IMR-90 (cell line): ENCODE data around the gene TEX35. TPM values are rescaled to one million over a fixed set of nuclear protein-coding genes. Genes with fewer than 3 reads are reported as not detected.

ENCODE experiments used
- ATAC-seq: fragments of 200-7000 bp; cut with Tn5 transposase; 2 replicates; pipeline ENCODE4 v1.9.1; 2020; ENCODE audit warnings: low read depth, mild to moderate bottlenecking, moderate library complexity
- BruUV-seq: library from RNA; stranded (reverse); fragments of 400-500 nt; replicated peaks from 2 replicates; lab custom pipeline; 2021; lab: Mats Ljungman, UMichigan
- CTCF ChIA-PET: fragments of 300-600 bp; formaldehyde crosslinking; extraction: SDS; loops from one replicate; lab custom pipeline; 2021; ENCODE audit warnings: antibody characterized with exemption; lab: Yijun Ruan, JAX
- POLR2A ChIA-PET: fragments of 300-600 bp; sonication (Branson Sonifier 250); formaldehyde crosslinking; loops from one replicate; lab custom pipeline; 2022; ENCODE audit warnings: antibody characterized with exemption; ENCODE audit not compliant: unreplicated experiment; lab: Charles Lee
- DNase-seq: peaks from one replicate; pipeline ENCODE4 v3.0.0; 2013
- H2AFZ ChIP-seq: replicated peaks from 2 replicates; pipeline ENCODE3; 2013; ENCODE audit warnings: low read length, mild to moderate bottlenecking; ENCODE audit not compliant: poor library complexity
- H2AK5ac ChIP-seq: 2 replicates; pipeline ENCODE4 v1.6.1; 2013; ENCODE audit warnings: low read depth, low read length, inconsistent platforms
- H2AK9ac ChIP-seq: replicated peaks from 2 replicates; pipeline ENCODE3; 2013; ENCODE audit warnings: mild to moderate bottlenecking, low read depth, low read length, moderate library complexity; ENCODE audit not compliant: poor library complexity
- H2BK120ac ChIP-seq: 2 replicates; pipeline ENCODE4 v1.6.1; 2013; ENCODE audit warnings: low read depth, low read length, inconsistent platforms
- H2BK15ac ChIP-seq: 3 replicates; pipeline ENCODE4 v1.6.1; 2013; ENCODE audit warnings: low read depth, low read length, inconsistent platforms
- H2BK20ac ChIP-seq: 2 replicates; pipeline ENCODE4 v1.6.1; 2013; ENCODE audit warnings: low read depth, mild to moderate bottlenecking, inconsistent platforms, low read length, moderate library complexity
- H2BK5ac ChIP-seq: 2 replicates; pipeline ENCODE4 v1.6.1; 2013; ENCODE audit warnings: mild to moderate bottlenecking, low read depth, low read length, inconsistent platforms; ENCODE audit not compliant: poor library complexity, severe bottlenecking
- H3K14ac ChIP-seq: replicated peaks from 2 replicates; pipeline ENCODE4 v1.6.1; 2013; ENCODE audit warnings: low read depth, low read length, inconsistent platforms
- H3K18ac ChIP-seq: 2 replicates; pipeline ENCODE4 v1.6.1; 2013; ENCODE audit warnings: low read depth, low read length, control low read depth
- H3K23ac ChIP-seq: 2 replicates; pipeline ENCODE4 v1.6.1; 2013; ENCODE audit warnings: low read depth, low read length, inconsistent platforms
- H3K27ac ChIP-seq: 2 replicates; pipeline ENCODE4 v1.5.1; 2013; ENCODE audit warnings: mild to moderate bottlenecking, control low read depth, low read length; ENCODE audit not compliant: insufficient read depth
- H3K27me3 ChIP-seq: 2 replicates; pipeline ENCODE4 v1.6.1; 2013; ENCODE audit warnings: low read length; ENCODE audit not compliant: control insufficient read depth, insufficient read depth
- H3K36me3 ChIP-seq: 2 replicates; pipeline ENCODE4 v1.6.1; 2013; ENCODE audit warnings: low read length, mixed read lengths; ENCODE audit not compliant: control insufficient read depth, insufficient read depth
- H3K4ac ChIP-seq: 2 replicates; pipeline ENCODE4 v1.6.1; 2013; ENCODE audit warnings: low read depth, low read length, inconsistent platforms
- H3K4me1 ChIP-seq: 2 replicates; pipeline ENCODE4 v1.6.1; 2013; ENCODE audit warnings: low read length, mixed read lengths; ENCODE audit not compliant: control insufficient read depth, insufficient read depth
- H3K4me2 ChIP-seq: 2 replicates; pipeline ENCODE4 v1.6.1; 2013; ENCODE audit warnings: low read depth, mild to moderate bottlenecking, control low read depth, low read length, moderate library complexity
- H3K4me3 ChIP-seq: 2 replicates; pipeline ENCODE4 v1.5.1; 2013; ENCODE audit warnings: low read depth, mild to moderate bottlenecking, control low read depth, low read length, moderate library complexity; ENCODE audit not compliant: insufficient read depth
- H3K56ac ChIP-seq: 2 replicates; pipeline ENCODE4 v1.6.1; 2013; ENCODE audit warnings: low read length, inconsistent platforms; ENCODE audit not compliant: insufficient read depth; ENCODE audit errors: extremely low read depth
- H3K79me1 ChIP-seq, 2 experiments: 2 replicates each; pipeline ENCODE4 v1.6.1; 2013; ENCODE audit warnings: low read length in 2 of 2, inconsistent platforms in 1 of 2, low read depth in 1 of 2
- H3K9ac ChIP-seq: 2 replicates; pipeline ENCODE4 v1.6.1; 2013; ENCODE audit warnings: low read depth, low read length, control low read depth
- H3K9me1 ChIP-seq: 2 replicates; pipeline ENCODE4 v1.6.1; 2013; ENCODE audit warnings: low read length, inconsistent platforms; ENCODE audit not compliant: insufficient read depth
- H3K9me3 ChIP-seq: 2 replicates; pipeline ENCODE4 v1.6.1; 2013; ENCODE audit warnings: low read length; ENCODE audit not compliant: control insufficient read depth, insufficient read depth
- H4K20me1 ChIP-seq: 2 replicates; pipeline ENCODE4 v1.6.1; 2013; ENCODE audit warnings: low read length, inconsistent platforms; ENCODE audit not compliant: insufficient read depth
- H4K5ac ChIP-seq: 2 replicates; pipeline ENCODE4 v1.6.1; 2013; ENCODE audit warnings: mild to moderate bottlenecking, low read depth, low read length, control low read depth
- H4K8ac ChIP-seq, 2 experiments: 2 replicates each; pipeline ENCODE4 v1.6.1; 2013; ENCODE audit warnings: low read depth in 2 of 2, low read length in 2 of 2, control low read depth in 1 of 2, inconsistent platforms in 1 of 2
- H4K91ac ChIP-seq: 2 replicates; pipeline ENCODE4 v1.6.1; 2013; ENCODE audit warnings: low read depth, low read length, inconsistent platforms; ENCODE audit not compliant: insufficient read depth
- BHLHE40 ChIP-seq: fragments of 150-350 bp; IDR thresholded peaks from 2 replicates; pipeline ENCODE4 v1.6.1; 2016; ENCODE audit warnings: mild to moderate bottlenecking, low read depth, low read length
- CHD1 ChIP-seq: IDR thresholded peaks from 2 replicates; pipeline ENCODE4 v1.6.1; 2012; ENCODE audit warnings: low read depth, low read length, improper control_type of control experiment
- FOS ChIP-seq: fragments of 150-350 bp; IDR thresholded peaks from 2 replicates; pipeline ENCODE4 v1.6.1; 2016; ENCODE audit warnings: low read depth, low read length
- MAFK ChIP-seq: IDR thresholded peaks from 2 replicates; pipeline ENCODE4 v1.6.1; 2012; ENCODE audit warnings: low read depth, low read length, improper control_type of control experiment
- MXI1 ChIP-seq: IDR thresholded peaks from 2 replicates; pipeline ENCODE4 v1.6.1; 2012; ENCODE audit warnings: low read depth, mild to moderate bottlenecking, low read length, moderate library complexity, borderline replicate concordance
- NFE2L2 ChIP-seq: fragments of 150-350 bp; IDR thresholded peaks from 2 replicates; pipeline ENCODE4 v1.6.1; 2016; ENCODE audit warnings: low read depth, mild to moderate bottlenecking, low read length
- POLR2A ChIP-seq: IDR thresholded peaks from 2 replicates; pipeline ENCODE4 v1.6.1; 2012; ENCODE audit warnings: mild to moderate bottlenecking, low read depth, low read length
- RAD21 ChIP-seq: IDR thresholded peaks from 2 replicates; pipeline ENCODE4 v1.6.1; 2012; ENCODE audit warnings: low read length, improper control_type of control experiment
- RCOR1 ChIP-seq: IDR thresholded peaks from 2 replicates; pipeline ENCODE4 v1.6.1; 2012; ENCODE audit warnings: mild to moderate bottlenecking, low read length, improper control_type of control experiment; ENCODE audit not compliant: insufficient replicate concordance
- RFX5 ChIP-seq: IDR thresholded peaks from 2 replicates; pipeline ENCODE4 v1.8.0; 2012; ENCODE audit warnings: low read depth, mild to moderate bottlenecking, low read length, moderate library complexity
- SMC3 ChIP-seq: fragments of 150-350 bp; IDR thresholded peaks from 2 replicates; pipeline ENCODE4 v1.6.1; 2016; ENCODE audit warnings: low read depth, mild to moderate bottlenecking, antibody characterized with exemption, low read length, moderate library complexity
- WGBS, 2 experiments: methylation state at CpG; one replicate each; pipeline versions ENCODE4 v1.1.5 to v1.1.7; 2013; ENCODE audit warnings: missing lambda C conversion rate in 2 of 2; ENCODE audit not compliant: insufficient read length in 1 of 2; ENCODE audit errors: extremely low coverage in 2 of 2; 5-methylcytosine and 5-hydroxymethylcytosine counted together
- dilution Hi-C: fragments of 300-500 bp; cut with HindIII; formaldehyde crosslinking; loops from one replicate; pipeline ENCODE4 v1.14.3; 2018; ENCODE audit warnings: low sequenced_read_pairs; ENCODE audit not compliant: unreplicated experiment
- in situ Hi-C: fragments of 300-500 bp; cut with MboI; formaldehyde crosslinking; loops from 3 replicates; pipeline ENCODE4 v1.14.3; 2019; ENCODE audit warnings: low sequenced_read_pairs, inconsistent platforms, mixed read lengths
- intact Hi-C: fragments of 100-400 bp; cut with micrococcal nuclease; formaldehyde crosslinking; loops from 2 replicates; pipeline ENCODE4 v1.10.0; 2022
- polyA plus RNA-seq, 3 experiments: library from polyadenylated mRNA; depleted of rRNA; stranded (reverse); fragments of >200 nt; gene quantifications; 2 replicates each; pipeline ENCODE4 v1.2.3, GENCODE V29; 2012; ENCODE audit warnings: low replicate concordance in 1 of 3
- total RNA-seq: library from RNA; depleted of rRNA; stranded (reverse); fragments of >200 nt; gene quantifications from 2 replicates; pipeline ENCODE4 v1.2.3, GENCODE V29; 2012
- TF ChIP-seq, protein P1 (sequence below): fragments of 150-350 bp; IDR thresholded peaks from 2 replicates; pipeline ENCODE4 v1.6.1; 2017; ENCODE audit warnings: mild to moderate bottlenecking, antibody characterized with exemption, low read length, low read depth
- TF ChIP-seq, protein P2 (sequence below): conservative IDR thresholded peaks from 2 replicates; pipeline ENCODE4 v1.5.1; 2012; ENCODE audit warnings: mild to moderate bottlenecking, low read depth, low read length, improper control_type of control experiment
- TF ChIP-seq, protein P3 (sequence below): fragments of 150-350 bp; IDR thresholded peaks from 2 replicates; pipeline ENCODE4 v1.6.1; 2016; ENCODE audit warnings: low read depth, mild to moderate bottlenecking, low read length, moderate library complexity, borderline replicate concordance

TEX35 gene
- total and polyA plus RNA-seq, 2 of the 4 experiments (the other 2 are of a cell fraction), result 0.05 TPM; not detected in 1

DNA sequence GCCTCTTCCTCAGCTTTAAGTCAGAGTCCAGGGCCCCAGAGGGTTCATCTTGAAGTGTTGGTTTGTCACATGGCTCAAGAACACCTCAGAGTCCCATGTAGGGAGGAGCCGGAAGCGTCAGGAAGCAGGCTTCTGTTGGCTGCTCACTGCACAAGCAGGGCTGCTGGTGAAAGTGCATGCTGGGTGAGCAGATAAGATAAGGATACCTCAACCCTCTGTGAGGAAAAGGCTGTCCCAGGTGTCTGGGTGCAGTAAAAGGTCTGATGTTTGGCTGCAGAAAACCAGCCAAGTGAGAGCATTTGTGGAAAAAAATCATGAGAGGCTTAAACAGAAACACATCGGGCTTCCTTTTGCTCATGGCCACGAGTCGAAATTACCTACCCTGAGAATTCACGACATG lies 6.2 kb upstream of the TEX35 start:
- H3K56ac ChIP-seq, result no peak overlapping the region
- no peaks in the 10 kb centered on the region for H4K20me1 ChIP-seq
- no peak overlapping the region for H3K23ac ChIP-seq
- no peak overlapping the region for H4K91ac ChIP-seq
- no peak overlapping the region for H2AK5ac ChIP-seq
- in situ Hi-C loops (loop anchor here (10.0 kb wide), 1 partner anchor 202 kb away; no protein-coding TSS in a partner anchor), intact Hi-C loops (loop anchor here (10.0 kb wide), 1 partner anchor 482 kb away; no protein-coding TSS in a partner anchor), dilution Hi-C loops (no loop called here)
- peaks cover 5% of the 10 kb centered on the region; the same call in 1 of the 2 replicates for H3K27me3 ChIP-seq
- H3K18ac ChIP-seq, result no peak overlapping the region
- no peak overlapping the region for H4K5ac ChIP-seq
- DNase-seq (no peak), ATAC-seq (no peak)
- 0 out of 2 replicates have a peak, but pooled peaks cover under 1% of the 10 kb centered on the region for H3K9me1 ChIP-seq
- H3K4me2 ChIP-seq, result no peak overlapping the region
- CTCF ChIA-PET, result interaction anchor here (2.7 kb wide), 1 partner anchor 206 kb away, joined by 7 read pairs; no protein-coding TSS in a partner anchor
- H4K8ac ChIP-seq, result no peak overlapping the region
- H3K79me1 ChIP-seq, result no peaks in the 10 kb centered on the region
- no peak overlapping the region for H2BK20ac ChIP-seq
- H2AFZ ChIP-seq, result no peak overlapping the region
- H3K9ac ChIP-seq, result no peak overlapping the region
- WGBS, 2 experiments, result 79% methylated on average over 4 of the region's 6 CpGs; no CpG with 5 or more reads in 1 of the 2 experiments
- TF ChIP-seq SMC3 (no peak), RCOR1 (no peak), MXI1 (no peak), POLR2A (no peak), RAD21 (no peak), FOS (no peak), RFX5 (no peak), BHLHE40 (no peak), MAFK (no peak), NFE2L2 (no peak), CHD1 (no peak)
- TF ChIP-seq, protein P1, sequence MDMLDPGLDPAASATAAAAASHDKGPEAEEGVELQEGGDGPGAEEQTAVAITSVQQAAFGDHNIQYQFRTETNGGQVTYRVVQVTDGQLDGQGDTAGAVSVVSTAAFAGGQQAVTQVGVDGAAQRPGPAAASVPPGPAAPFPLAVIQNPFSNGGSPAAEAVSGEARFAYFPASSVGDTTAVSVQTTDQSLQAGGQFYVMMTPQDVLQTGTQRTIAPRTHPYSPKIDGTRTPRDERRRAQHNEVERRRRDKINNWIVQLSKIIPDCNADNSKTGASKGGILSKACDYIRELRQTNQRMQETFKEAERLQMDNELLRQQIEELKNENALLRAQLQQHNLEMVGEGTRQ, result no peak
- TF ChIP-seq, protein P2, sequence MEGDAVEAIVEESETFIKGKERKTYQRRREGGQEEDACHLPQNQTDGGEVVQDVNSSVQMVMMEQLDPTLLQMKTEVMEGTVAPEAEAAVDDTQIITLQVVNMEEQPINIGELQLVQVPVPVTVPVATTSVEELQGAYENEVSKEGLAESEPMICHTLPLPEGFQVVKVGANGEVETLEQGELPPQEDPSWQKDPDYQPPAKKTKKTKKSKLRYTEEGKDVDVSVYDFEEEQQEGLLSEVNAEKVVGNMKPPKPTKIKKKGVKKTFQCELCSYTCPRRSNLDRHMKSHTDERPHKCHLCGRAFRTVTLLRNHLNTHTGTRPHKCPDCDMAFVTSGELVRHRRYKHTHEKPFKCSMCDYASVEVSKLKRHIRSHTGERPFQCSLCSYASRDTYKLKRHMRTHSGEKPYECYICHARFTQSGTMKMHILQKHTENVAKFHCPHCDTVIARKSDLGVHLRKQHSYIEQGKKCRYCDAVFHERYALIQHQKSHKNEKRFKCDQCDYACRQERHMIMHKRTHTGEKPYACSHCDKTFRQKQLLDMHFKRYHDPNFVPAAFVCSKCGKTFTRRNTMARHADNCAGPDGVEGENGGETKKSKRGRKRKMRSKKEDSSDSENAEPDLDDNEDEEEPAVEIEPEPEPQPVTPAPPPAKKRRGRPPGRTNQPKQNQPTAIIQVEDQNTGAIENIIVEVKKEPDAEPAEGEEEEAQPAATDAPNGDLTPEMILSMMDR, result no peak
- TF ChIP-seq, protein P3, sequence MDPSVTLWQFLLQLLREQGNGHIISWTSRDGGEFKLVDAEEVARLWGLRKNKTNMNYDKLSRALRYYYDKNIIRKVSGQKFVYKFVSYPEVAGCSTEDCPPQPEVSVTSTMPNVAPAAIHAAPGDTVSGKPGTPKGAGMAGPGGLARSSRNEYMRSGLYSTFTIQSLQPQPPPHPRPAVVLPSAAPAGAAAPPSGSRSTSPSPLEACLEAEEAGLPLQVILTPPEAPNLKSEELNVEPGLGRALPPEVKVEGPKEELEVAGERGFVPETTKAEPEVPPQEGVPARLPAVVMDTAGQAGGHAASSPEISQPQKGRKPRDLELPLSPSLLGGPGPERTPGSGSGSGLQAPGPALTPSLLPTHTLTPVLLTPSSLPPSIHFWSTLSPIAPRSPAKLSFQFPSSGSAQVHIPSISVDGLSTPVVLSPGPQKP, result no peak
- no peaks in the 10 kb centered on the region for H3K9me3 ChIP-seq
- no peaks in the 10 kb centered on the region; the same call in 1 of the 2 replicates for H3K4me1 ChIP-seq
- H2BK5ac ChIP-seq, result no peak overlapping the region
- no peak overlapping the region for H3K14ac ChIP-seq
- BruUV-seq, result no TSS peak
- H2AK9ac ChIP-seq, result no peak overlapping the region
- H2BK120ac ChIP-seq, result no peak overlapping the region
- H3K4ac ChIP-seq, result no peak overlapping the region
- no peaks in the 10 kb centered on the region for H3K36me3 ChIP-seq
- POLR2A ChIA-PET, result no interaction called here
- no peak overlapping the region for H3K4me3 ChIP-seq
- H3K27ac ChIP-seq, result no peak overlapping the region
- no peak overlapping the region for H2BK15ac ChIP-seq
